Measurements from ENCODE around the gene UBE4B.

GRCh38 chr1:10020086-10020485, 12.7 kb upstream of the UBE4B start:
- no peak for TF ChIP-seq CTCF (IDR thresholded peaks at IDR 0.05)
- TF ChIP-seq POLR2A (IDR thresholded peaks at IDR 0.05), result no peak

Data from testis (tissue), 2 donors.